H1 (cell line): ENCODE results near the gene VENTX. TPM values are rescaled to one million over a fixed set of nuclear protein-coding genes. Genes with fewer than 3 reads are reported as not detected.

Source experiments
- CTCF ChIA-PET: fragments of 300-600 bp; sonication (Branson Sonifier 250); formaldehyde crosslinking; loops from one replicate; lab custom pipeline; 2021; ENCODE audit not compliant: partially characterized antibody; lab: Charles Lee
- POLR2A ChIA-PET: fragments of 300-600 bp; sonication (Branson Sonifier 250); formaldehyde crosslinking; loops from one replicate; lab custom pipeline; 2021; ENCODE audit warnings: inconsistent platforms; ENCODE audit not compliant: partially characterized antibody; lab: Charles Lee
- DNase-seq, 2 experiments: peaks; one replicate each; pipeline versions ENCODE4 v3.0.0 to v3.0.0-alpha.2; 2010 to 2022; ENCODE audit warnings: low spot score in 2 of 2, low read depth in 1 of 2, mixed read lengths in 1 of 2
- FAIRE-seq: peaks from 2 replicates; lab custom pipeline; 2011; peaks lifted over from hg19 to GRCh38; lab: Jason Lieb, UNC
- H2AFZ ChIP-seq: 2 replicates; pipeline ENCODE4 v1.8.1; 2012; ENCODE audit warnings: low read length, inconsistent platforms
- H2AK5ac ChIP-seq: 2 replicates; pipeline ENCODE4 v1.6.1; 2013; ENCODE audit warnings: low read depth, low read length
- H2BK120ac ChIP-seq: replicated peaks from 2 replicates; pipeline ENCODE3; 2013; ENCODE audit warnings: low read depth, low read length, inconsistent platforms
- H2BK12ac ChIP-seq: 2 replicates; pipeline ENCODE4 v1.6.1; 2013; ENCODE audit warnings: low read depth, low read length
- H2BK15ac ChIP-seq: 2 replicates; pipeline ENCODE4 v1.6.1; 2013; ENCODE audit warnings: low read length
- H2BK20ac ChIP-seq: 2 replicates; pipeline ENCODE4 v1.6.1; 2013; ENCODE audit warnings: low read length
- H2BK5ac ChIP-seq: 2 replicates; pipeline ENCODE4 v1.6.1; 2013; ENCODE audit warnings: low read depth, low read length
- H3K14ac ChIP-seq: 2 replicates; pipeline ENCODE4 v1.6.1; 2013; ENCODE audit warnings: inconsistent platforms; ENCODE audit not compliant: insufficient read length
- H3K18ac ChIP-seq: 2 replicates; pipeline ENCODE4 v1.6.1; 2013; ENCODE audit warnings: low read length; ENCODE audit errors: extremely low read depth
- H3K23ac ChIP-seq: 2 replicates; pipeline ENCODE4 v1.6.1; 2013; ENCODE audit warnings: inconsistent platforms; ENCODE audit not compliant: insufficient read length
- H3K23me2 ChIP-seq: 2 replicates; pipeline ENCODE4 v1.6.1; 2013; ENCODE audit warnings: low read depth, low read length
- H3K27ac ChIP-seq: 2 replicates; pipeline ENCODE4 v1.6.1; 2011; ENCODE audit warnings: low read depth, low read length, inconsistent platforms
- H3K27me3 ChIP-seq, 4 experiments: replicated peaks in 1 of 4; 1 replicate in 1 of 4; 2 replicates in 3 of 4; pipeline versions ENCODE4 v1.6.1 to v1.8.1; 2011 to 2013; ENCODE audit warnings: low read length in 3 of 4, mild to moderate bottlenecking in 3 of 4, inconsistent platforms in 2 of 4, mixed read lengths in 2 of 4, moderate library complexity in 1 of 4; ENCODE audit not compliant: control insufficient read depth in 3 of 4, insufficient read depth in 3 of 4; ENCODE audit errors: extremely low read depth in 1 of 4
- H3K36me3 ChIP-seq, 4 experiments: 2 replicates each; pipeline versions ENCODE4 v1.6.1 to v1.8.1; 2011 to 2013; ENCODE audit warnings: mild to moderate bottlenecking in 4 of 4, low read length in 3 of 4, moderate library complexity in 2 of 4, control low read depth in 1 of 4, inconsistent platforms in 1 of 4; ENCODE audit not compliant: insufficient read depth in 4 of 4, control insufficient read depth in 2 of 4
- H3K4ac ChIP-seq: replicated peaks from 2 replicates; pipeline ENCODE3; 2013; ENCODE audit warnings: low read length, low read depth, mixed read lengths, inconsistent platforms; ENCODE audit not compliant: insufficient read length
- H3K4me1 ChIP-seq, 4 experiments: replicated peaks in 1 of 4; 1 replicate in 1 of 4; 2 replicates in 3 of 4; pipeline versions ENCODE4 v1.6.1 to v1.8.1; 2011 to 2013; ENCODE audit warnings: low read length in 3 of 4, inconsistent platforms in 2 of 4, mixed read lengths in 1 of 4; ENCODE audit not compliant: insufficient read depth in 4 of 4, control insufficient read depth in 3 of 4
- H3K4me2 ChIP-seq, 2 experiments: 2 replicates each; pipeline versions ENCODE4 v1.6.1 to v1.8.1; 2011 to 2013; ENCODE audit warnings: low read depth in 2 of 2, low read length in 2 of 2, control low read depth in 1 of 2, inconsistent platforms in 1 of 2, mild to moderate bottlenecking in 1 of 2; ENCODE audit not compliant: insufficient read depth in 1 of 2
- H3K4me3 ChIP-seq, 4 experiments: fragments of 200-600, 300-600 bp in 1 of 4; sonication (generic), shearing (Covaris generic), sonication (Bioruptor Twin) in 1 of 4; 2 replicates each; pipeline versions ENCODE4 v1.5.1 to v1.8.1; 2011 to 2016; ENCODE audit warnings: low read length in 4 of 4, low read depth in 3 of 4, control low read depth in 2 of 4, inconsistent platforms in 2 of 4, mild to moderate bottlenecking in 2 of 4, mixed read lengths in 1 of 4, moderate library complexity in 1 of 4; ENCODE audit not compliant: insufficient read depth in 2 of 4; ENCODE audit errors: extremely low read depth in 1 of 4
- H3K56ac ChIP-seq: replicated peaks from 2 replicates; pipeline ENCODE3; 2013; ENCODE audit warnings: low read depth, mild to moderate bottlenecking, mixed read lengths, low read length, inconsistent platforms; ENCODE audit not compliant: insufficient read length
- H3K79me1 ChIP-seq: 2 replicates; pipeline ENCODE4 v1.6.1; 2013; ENCODE audit warnings: low read depth, low read length, control low read depth
- H3K79me2 ChIP-seq, 2 experiments: 2 replicates each; pipeline versions ENCODE4 v1.6.1 to v1.8.1; 2012 to 2013; ENCODE audit warnings: low read length in 2 of 2, mild to moderate bottlenecking in 2 of 2, inconsistent platforms in 1 of 2; ENCODE audit not compliant: insufficient read depth in 2 of 2, control insufficient read depth in 1 of 2
- H3K9ac ChIP-seq, 4 experiments: replicated peaks in 1 of 4; 1 replicate in 1 of 4; 2 replicates in 3 of 4; pipeline versions ENCODE4 v1.6.1 to v1.8.1; 2011 to 2013; ENCODE audit warnings: low read depth in 3 of 4, low read length in 3 of 4, control low read depth in 2 of 4, mild to moderate bottlenecking in 2 of 4, moderate library complexity in 2 of 4, inconsistent platforms in 1 of 4; ENCODE audit errors: extremely low read depth in 1 of 4
- H3K9me3 ChIP-seq, 2 experiments: 2 replicates each; pipeline versions ENCODE4 v1.6.1 to v1.8.1; 2012 to 2013; ENCODE audit warnings: mild to moderate bottlenecking in 2 of 2, moderate library complexity in 2 of 2, control low read depth in 1 of 2, inconsistent platforms in 1 of 2, low read depth in 1 of 2, low read length in 1 of 2, mixed read lengths in 1 of 2; ENCODE audit not compliant: insufficient read depth in 2 of 2
- H4K20me1 ChIP-seq, 2 experiments: replicated peaks in 1 of 2; 2 replicates each; pipeline versions ENCODE3 to v1.8.1; 2011 to 2013; ENCODE audit warnings: inconsistent platforms in 2 of 2, low read length in 2 of 2, mild to moderate bottlenecking in 1 of 2; ENCODE audit not compliant: insufficient read depth in 2 of 2, control insufficient read depth in 1 of 2
- H4K5ac ChIP-seq: 2 replicates; pipeline ENCODE4 v1.6.1; 2013; ENCODE audit warnings: low read length, low read depth, mixed read lengths, inconsistent platforms; ENCODE audit not compliant: insufficient read length
- H4K8ac ChIP-seq: 2 replicates; pipeline ENCODE4 v1.8.0; 2013; ENCODE audit warnings: mild to moderate bottlenecking, moderate library complexity, low read length, inconsistent platforms; ENCODE audit not compliant: insufficient read depth; ENCODE audit errors: extremely low read depth
- H4K91ac ChIP-seq: replicated peaks from 2 replicates; pipeline ENCODE3; 2013; ENCODE audit warnings: low read length, mixed read lengths, inconsistent platforms; ENCODE audit not compliant: insufficient read length
- ASH2L ChIP-seq: fragments of 200-600, 300-600 bp; sonication (generic); IDR thresholded peaks from one replicate; pipeline ENCODE4 v1.7.1; 2017; ENCODE audit warnings: low read length
- BACH1 ChIP-seq: IDR thresholded peaks from 2 replicates; pipeline ENCODE4 v1.6.1; 2012; ENCODE audit warnings: low read length, improper control_type of control experiment
- CBX5 ChIP-seq: fragments of 300-800, 300-1000 bp; sonication (generic); IDR thresholded peaks from 2 replicates; pipeline ENCODE4 v1.7.1; 2016; ENCODE audit warnings: antibody characterized with exemption, low read length, low read depth
- GABPA ChIP-seq: IDR thresholded peaks from 2 replicates; pipeline ENCODE4 v1.6.1; 2011; ENCODE audit warnings: mild to moderate bottlenecking, low read length, moderate library complexity, borderline replicate concordance; ENCODE audit not compliant: insufficient read depth
- POLR2AphosphoS5 ChIP-seq: IDR thresholded peaks from 2 replicates; pipeline ENCODE4 v1.6.1; 2011; ENCODE audit warnings: low read depth, low read length
- RBBP5 ChIP-seq: IDR thresholded peaks from 2 replicates; pipeline ENCODE4 v1.7.1; 2012; ENCODE audit warnings: low read depth, mild to moderate bottlenecking, inconsistent platforms, low read length, moderate library complexity, borderline replicate concordance
- RXRA ChIP-seq: IDR thresholded peaks from 2 replicates; pipeline ENCODE4 v1.6.1; 2011; ENCODE audit warnings: low read depth, mild to moderate bottlenecking, low read length, moderate library complexity; ENCODE audit not compliant: insufficient read depth
- SIN3A ChIP-seq, 2 experiments: IDR thresholded peaks in 1 of 2; conservative IDR thresholded peaks in 1 of 2; 2 replicates each; pipeline ENCODE4 v1.6.1; 2011 to 2012; ENCODE audit warnings: low read length in 2 of 2, improper control_type of control experiment in 1 of 2, low read depth in 1 of 2, mild to moderate bottlenecking in 1 of 2
- SP1 ChIP-seq: IDR thresholded peaks from 2 replicates; pipeline ENCODE4 v1.6.1; 2011; ENCODE audit warnings: low read depth, low read length
- TAF7 ChIP-seq: optimal IDR thresholded peaks from 2 replicates; pipeline ENCODE3; 2011; ENCODE audit warnings: low read depth, mild to moderate bottlenecking, inconsistent platforms, low read length, moderate library complexity, borderline replicate concordance
- TCF12 ChIP-seq: IDR thresholded peaks from 2 replicates; pipeline ENCODE4 v1.6.1; 2011; ENCODE audit warnings: low read depth, mild to moderate bottlenecking, low read length
- ZNF274 ChIP-seq: IDR thresholded peaks from 2 replicates; pipeline ENCODE4 v1.7.0; 2012; ENCODE audit warnings: low read length, borderline replicate concordance; ENCODE audit errors: extremely low read depth
- WGBS, 2 experiments: shearing (Covaris generic) in 1 of 2; methylation state at CpG; one replicate each; pipeline versions ENCODE4 v1.1.6 to v1.1.7; 2013 to 2015; ENCODE audit warnings: low lambda C conversion rate in 2 of 2, mixed read lengths in 2 of 2, inconsistent platforms in 1 of 2, low coverage in 1 of 2, missing lambda C conversion rate in 1 of 2; ENCODE audit not compliant: insufficient replicate concordance in 2 of 2, insufficient coverage in 1 of 2, insufficient read length in 1 of 2; ENCODE audit errors: extremely low coverage in 1 of 2, missing lambda C conversion rate in 1 of 2; 5-methylcytosine and 5-hydroxymethylcytosine counted together
- polyA plus RNA-seq, 7 experiments: library from polyadenylated mRNA; depleted of rRNA in 3 of 7; stranded (reverse) in 5 of 7; unstranded in 2 of 7; fragments of >200 nt in 5 of 7; fragments of 200-250 nt in 2 of 7; gene quantifications; 1 replicate in 5 of 7; 2 replicates in 1 of 7; 4 replicates in 1 of 7; pipeline versions ENCODE4 v1.2.1 to v1.2.3, GENCODE V29; 2011 to 2013; ENCODE audit warnings: missing spikeins in 2 of 7, mixed read lengths in 2 of 7
- total RNA-seq: library from RNA; stranded (reverse); fragmentation: NEBNext Ultra II Directional; extraction: Animal tissue kit (Norgen Biotek cat#: 25700); gene quantifications from 2 replicates; pipeline ENCODE4 v1.2.1, GENCODE V29; 2021

Gene VENTX
- total and polyA plus RNA-seq, 2 of the 8 experiments (the other 6 are each of a cell fraction or from before 2014, with no cell fraction given): 5.6 TPM

DNA sequence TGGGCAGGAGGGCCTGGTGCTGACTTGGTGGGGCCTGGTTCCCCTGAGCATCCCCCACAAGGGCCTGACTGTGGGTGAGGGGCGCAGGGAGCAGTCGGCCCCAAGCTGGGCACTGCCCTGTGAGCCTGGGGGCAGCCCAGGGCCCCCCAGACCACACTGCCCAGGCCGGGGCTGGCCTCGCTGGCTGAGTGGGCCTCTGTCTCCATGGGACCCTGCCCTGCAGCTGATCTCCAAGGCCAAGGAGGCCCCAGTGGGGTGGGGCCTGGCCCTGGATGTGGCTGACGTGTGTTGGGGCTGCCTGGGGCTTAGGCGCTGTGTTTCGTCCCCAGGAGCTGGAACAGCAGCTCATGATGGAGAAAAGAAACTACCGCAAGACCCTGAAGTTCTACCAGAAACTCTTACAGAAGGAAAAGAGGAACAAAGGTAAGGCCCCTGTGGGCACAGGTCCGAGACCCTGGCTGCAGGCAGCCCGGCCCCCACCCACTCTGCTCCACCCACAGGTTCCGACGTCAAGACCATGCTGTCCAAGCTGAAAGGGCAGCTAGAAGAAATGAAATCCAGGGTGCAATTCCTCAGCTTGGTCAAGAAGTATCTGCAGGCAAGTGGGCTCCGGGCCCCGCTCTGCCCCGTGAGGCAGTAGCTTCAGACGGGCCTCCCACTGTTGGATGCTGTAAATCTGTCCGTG, 31.2 kb upstream of the VENTX start:
- H4K91ac ChIP-seq: no peak overlapping the region
- H2BK120ac ChIP-seq: no peak overlapping the region
- H4K5ac ChIP-seq: no peak overlapping the region
- no peak overlapping the region for H3K56ac ChIP-seq
- 91% methylated on average over 16 of the region's 17 CpGs; no CpG with 5 or more reads in 1 of the 2 experiments for WGBS, 2 experiments
- no peak overlapping the region for H2AK5ac ChIP-seq
- no peak overlapping the region for H3K14ac ChIP-seq
- no peaks in the 10 kb centered on the region for H3K79me1 ChIP-seq
- no peak overlapping the region for H2BK20ac ChIP-seq
- no peak overlapping the region for H3K18ac ChIP-seq
- POLR2A ChIA-PET: interaction anchor here (1.2 to 2.6 kb wide), 3 partner anchors 9 to 55 kb away, joined by 3 to 11 read pairs (median 4); no protein-coding TSS in a partner anchor
- H2BK5ac ChIP-seq: no peak overlapping the region
- H3K36me3 ChIP-seq: peaks cover 0 to 9% (median 0%) of the 10 kb centered on the region in 4 experiments; a peak in 3 of 8 replicates
- H3K9me3 ChIP-seq: no peaks in the 10 kb centered on the region; a peak in 1 of 4 replicates
- TF ChIP-seq TAF7 (no peak), BACH1 (no peak), RBBP5 (no peak), TCF12 (no peak), SIN3A (conservative IDR thresholded peaks at IDR 0.05 in 1 of 2, IDR thresholded peaks at IDR 0.05 in 1 of 2; ENCODE audit: low read depth in 1 of 2, low read length in 2 of 2) (no peak), GABPA (no peak), ASH2L (no peak), POLR2AphosphoS5 (no peak), CBX5 (no peak), RXRA (no peak), SP1 (no peak), ZNF274 (no peak)
- H2AFZ ChIP-seq: no peak overlapping the region
- no peaks in the 10 kb centered on the region for H3K79me2 ChIP-seq
- H2BK12ac ChIP-seq: no peak overlapping the region
- H2BK15ac ChIP-seq: no peak overlapping the region
- H4K8ac ChIP-seq: peak overlapping the region; percentile 89; the same call in 1 of the 2 replicates
- peaks cover 5% of the 10 kb centered on the region; the same call in 1 of the 2 replicates for H3K23me2 ChIP-seq
- peaks cover 2 to 7% of the 10 kb centered on the region in 2 experiments for H4K20me1 ChIP-seq
- H3K27me3 ChIP-seq: no peaks in the 10 kb centered on the region; a peak in 1 of 7 replicates
- H3K27ac ChIP-seq: no peak overlapping the region
- no peak overlapping the region for H3K4ac ChIP-seq
- no peak overlapping the region for H3K4me2 ChIP-seq
- CTCF ChIA-PET: interaction anchor here (0.7 to 2.6 kb wide), 4 partner anchors 9 to 306 kb away, joined by 3 to 8 read pairs (median 6); no protein-coding TSS in a partner anchor
- FAIRE-seq: no peak
- no peak overlapping the region for H3K23ac ChIP-seq
- H3K9ac ChIP-seq: no peak overlapping the region; a peak in 1 of 7 replicates
- H3K4me1 ChIP-seq: no peaks in the 10 kb centered on the region
- no peak overlapping the region for H3K4me3 ChIP-seq
- DNase-seq: no peak
